Activated effector memory CD4-positive, alpha-beta T cell treated with anti-CD3 and anti-CD28 coated beads, Interleukin-2, amount 50 U/mL, for 16 hours (primary cell): ENCODE measurements around the gene KLLN.
"Not testable (repeated sequence)": the region's sequence is repeated elsewhere in the genome, so short reads cannot be mapped to it uniquely, and the experiment has no call there.

Experiments
- DNase-seq: peaks from one replicate; pipeline ENCODE4 v3.0.0-alpha.2; 2020

KLLN gene

GRCh38 chr10:87865241-87865881, 2.0 kb upstream of the KLLN start:
- no peak for DNase-seq

DNA sequence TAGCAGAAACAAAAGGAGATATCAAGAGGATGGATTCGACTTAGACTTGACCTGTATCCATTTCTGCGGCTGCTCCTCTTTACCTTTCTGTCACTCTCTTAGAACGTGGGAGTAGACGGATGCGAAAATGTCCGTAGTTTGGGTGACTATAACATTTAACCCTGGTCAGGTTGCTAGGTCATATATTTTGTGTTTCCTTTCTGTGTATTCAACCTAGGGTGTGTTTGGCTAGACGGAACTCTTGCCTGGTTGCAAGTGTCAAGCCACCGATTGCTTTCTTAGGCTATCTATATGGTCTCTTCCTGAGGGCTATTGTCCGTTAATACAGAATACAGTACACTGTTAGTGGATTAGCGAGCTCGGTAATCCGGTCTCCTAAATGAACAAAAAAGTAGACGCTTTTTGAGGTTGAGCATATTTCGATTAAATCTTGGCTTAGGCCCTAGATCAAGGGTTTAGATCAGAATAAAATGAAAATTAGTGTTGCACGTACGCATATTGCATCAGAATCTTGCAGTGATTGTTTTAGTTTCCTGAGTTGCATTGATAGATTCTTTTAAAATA, 1.2 kb upstream of the KLLN start:
- no peak for DNase-seq

GRCh38 chr10:87863951-87864495, 690 bp upstream of the KLLN start:
- DNase-seq: peak; percentile 77

DNA sequence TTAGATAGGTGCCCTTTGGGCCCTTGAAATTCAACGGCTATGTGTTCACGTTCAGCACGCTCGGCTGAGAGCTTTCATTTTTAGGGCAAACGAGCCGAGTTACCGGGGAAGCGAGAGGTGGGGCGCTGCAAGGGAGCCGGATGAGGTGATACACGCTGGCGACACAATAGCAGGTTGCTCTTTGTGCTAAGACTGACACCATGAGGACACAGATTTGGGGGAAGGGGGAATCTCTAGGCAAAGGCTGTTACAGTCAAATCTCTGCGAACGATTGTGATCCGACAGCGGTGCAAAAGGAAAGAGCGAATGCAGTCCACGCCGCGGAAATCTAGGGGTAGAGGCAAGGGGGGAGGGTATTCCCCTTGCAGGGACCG, 667 bp downstream of the KLLN start:
- no peak for DNase-seq

DNA sequence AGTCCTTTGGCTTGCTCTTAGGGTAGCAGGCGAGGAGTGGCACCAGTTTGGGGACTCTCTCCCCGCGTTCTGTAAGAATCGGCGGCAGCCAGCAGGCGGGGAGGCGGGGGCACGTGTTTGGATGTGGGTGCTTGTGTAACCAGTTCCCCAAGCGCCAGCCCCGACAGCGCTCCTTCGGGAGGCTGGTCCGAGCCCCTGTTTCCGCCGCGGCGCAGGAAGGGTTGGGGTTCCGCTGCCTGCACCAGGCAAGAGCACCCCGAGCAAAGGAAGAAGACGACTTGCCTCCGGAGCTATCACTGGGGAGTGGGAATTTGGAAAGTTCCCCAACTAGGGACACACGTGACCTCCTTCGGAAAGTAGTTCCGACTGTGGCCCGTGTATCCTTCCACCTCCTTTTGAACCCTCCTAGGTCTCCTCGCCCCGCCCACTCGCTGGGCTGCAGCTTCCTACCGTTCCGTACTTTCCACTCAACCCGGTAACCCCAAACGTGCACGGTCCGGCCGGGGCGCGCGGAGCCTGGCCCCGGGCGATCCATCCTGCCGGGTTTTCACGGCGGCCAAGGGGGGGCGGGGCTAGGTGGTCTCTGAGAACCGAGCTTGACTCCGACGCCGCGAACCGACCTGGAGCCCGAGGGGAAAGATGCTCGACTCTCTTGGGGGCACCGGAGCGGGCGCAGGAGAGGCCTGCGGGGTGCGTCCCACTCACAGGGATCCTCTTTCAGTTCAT, 1.2 kb downstream of the KLLN start:
- DNase-seq: peak; percentile 97

GRCh38 chr10:87861566-87861952, 1.8 kb downstream of the KLLN start:
- no peak for DNase-seq

GRCh38 chr10:87860816-87861403, 2.4 kb downstream of the KLLN start:
- no peak for DNase-seq

DNA sequence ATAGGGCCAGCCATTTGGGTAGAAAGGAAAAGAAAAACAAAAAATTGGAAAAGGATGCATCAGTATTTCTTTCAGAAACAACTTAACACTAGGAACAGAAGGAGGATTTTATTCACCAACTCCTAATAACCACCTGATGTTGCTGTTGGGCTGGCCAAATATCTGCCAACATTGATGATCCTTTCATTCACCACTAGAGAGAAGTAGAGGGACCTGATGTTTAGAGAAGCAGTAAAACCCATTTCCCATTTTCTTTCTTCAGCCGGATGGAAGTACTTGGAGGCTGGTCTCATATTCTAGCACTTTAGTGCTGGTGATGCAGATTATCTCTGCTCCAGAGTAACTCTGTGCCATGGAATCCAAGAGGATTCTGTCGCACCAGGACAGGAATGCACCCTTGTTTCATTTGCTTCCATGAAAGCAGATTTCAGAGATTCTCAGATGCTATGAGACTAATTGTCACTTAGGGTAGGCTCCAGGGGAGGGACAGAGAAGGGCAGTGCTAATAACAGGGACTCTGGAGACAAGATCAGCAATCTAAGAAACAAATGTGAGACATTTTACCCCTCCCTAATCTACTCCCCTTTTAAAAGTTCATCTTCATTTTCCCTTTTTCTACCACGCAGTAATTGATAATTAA, 3.1 kb downstream of the KLLN start:
- no peak for DNase-seq

GRCh38 chr10:87855665-87856064, 7.7 kb downstream of the KLLN start:
- DNase-seq: not testable (repeated sequence)

GRCh38 chr10:87855247-87855646, 8.1 kb downstream of the KLLN start:
- DNase-seq: not testable (repeated sequence)

DNA sequence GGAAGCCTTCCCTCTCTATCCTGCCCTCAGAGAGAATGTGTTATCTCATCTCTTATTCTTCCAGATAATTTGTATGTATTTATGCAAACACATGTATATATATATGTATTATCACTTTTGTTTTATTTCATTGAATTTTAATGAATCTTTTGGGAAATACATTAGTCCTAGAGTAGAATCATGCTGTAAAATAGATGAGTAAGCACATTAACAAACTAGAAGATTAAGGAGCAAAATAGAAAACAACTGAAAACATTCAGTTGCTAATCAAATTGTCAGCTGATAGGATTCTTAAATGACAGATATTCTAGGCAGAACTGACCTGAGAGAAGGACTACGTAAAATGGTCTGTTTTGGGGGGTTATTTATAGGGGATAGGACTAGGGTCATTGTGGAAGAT, 11.2 kb downstream of the KLLN start:
- no peak for DNase-seq

- peak; percentile 77 for DNase-seq
These were observed 12.6 kb downstream of the KLLN start for GRCh38 chr10:87850742-87851205.

GRCh38 chr10:87849001-87849400, 14.3 kb downstream of the KLLN start:
- DNase-seq: no peak

- DNase-seq: no peak
These were observed 15.8 kb downstream of the KLLN start for GRCh38 chr10:87847550-87847949.

- DNase-seq: not testable (repeated sequence)
These were observed 16.6 kb downstream of the KLLN start for GRCh38 chr10:87846711-87847110.

DNA sequence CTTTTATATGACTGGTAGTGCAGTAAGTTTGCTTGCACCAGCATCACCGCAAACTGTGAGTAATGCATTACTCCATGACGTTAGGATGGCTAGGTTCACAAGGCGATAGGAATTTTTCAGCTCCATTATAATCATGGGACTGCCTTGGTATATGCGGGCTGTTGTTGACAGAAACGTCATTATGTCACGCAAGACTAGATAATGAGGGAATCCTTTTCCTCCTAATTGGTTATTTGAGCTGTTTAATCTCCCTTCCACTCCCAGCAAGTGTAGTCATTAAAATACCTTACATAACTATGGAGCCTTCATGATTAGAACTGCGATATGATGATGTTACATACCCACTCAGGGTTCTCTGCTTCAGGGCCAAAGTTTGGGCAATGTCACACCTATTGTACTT, 17.3 kb downstream of the KLLN start:
- no peak for DNase-seq

- DNase-seq: no peak
These were observed 17.7 kb downstream of the KLLN start for GRCh38 chr10:87845624-87845998.

DNA sequence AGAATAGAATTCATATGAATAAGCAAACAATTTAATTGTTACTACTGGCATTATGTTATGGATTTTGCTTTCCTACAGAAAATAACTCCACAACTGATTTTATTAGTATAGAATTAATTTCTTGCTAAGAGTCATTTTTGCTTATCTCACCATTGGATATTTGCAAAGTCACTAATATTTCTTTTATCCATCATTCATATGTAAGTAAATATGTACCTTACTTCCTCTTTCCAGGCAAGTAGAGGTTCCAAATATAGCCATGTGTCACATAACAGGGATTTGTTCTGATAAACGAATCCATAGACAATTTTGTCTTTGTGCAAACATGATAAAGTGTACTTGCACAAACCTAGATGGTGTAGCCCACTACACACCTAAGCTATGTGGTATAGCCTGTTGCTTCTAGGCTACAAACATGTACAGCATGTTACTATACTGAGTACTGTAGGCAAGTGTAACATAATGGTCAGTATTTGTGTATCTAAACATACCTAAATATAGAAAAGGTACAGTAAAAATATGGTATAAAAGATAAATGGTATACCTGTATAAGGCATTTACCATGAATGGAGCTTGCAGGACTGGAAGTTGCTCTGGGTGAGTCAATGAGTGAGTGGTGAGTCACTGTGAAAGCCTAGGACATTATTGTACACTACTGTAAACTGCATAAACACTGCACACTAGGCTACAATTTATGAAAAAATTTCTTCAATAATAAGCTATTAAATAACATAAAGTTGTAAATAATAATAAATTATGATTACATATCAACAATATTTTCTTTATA, 18.3 kb downstream of the KLLN start:
- DNase-seq: no peak

GRCh38 chr10:87843714-87844113, 19.6 kb downstream of the KLLN start:
- no peak for DNase-seq

GRCh38 chr10:87842776-87843497, 20.4 kb downstream of the KLLN start:
- DNase-seq: no peak

- no peak for DNase-seq
These were observed 21.1 kb downstream of the KLLN start for GRCh38 chr10:87842220-87842641.

GRCh38 chr10:87841186-87841585, 22.1 kb downstream of the KLLN start:
- no peak for DNase-seq
